Heart left ventricle (tissue), 16 donors: Measurements from ENCODE around the gene PCMTD2. TPM values are rescaled to one million over a fixed set of nuclear protein-coding genes. Genes with fewer than 3 reads are reported as not detected.

Source experiments
- ATAC-seq, 4 donors: fragments of 200-7000 bp; cut with Tn5 transposase; one replicate each; pipeline ENCODE4 v1.9.1; 2020 to 2022; ENCODE audit warnings: moderate library complexity in 4 of 4, mild to moderate bottlenecking in 3 of 4, moderate number of reproducible peaks in 1 of 4
- DNase-seq, 5 donors: peaks; one replicate each; pipeline ENCODE4 v3.0.0-alpha.2; 2020
- H3K27ac ChIP-seq, 12 donors: fragments of 200-600 bp; sonication (generic) in 4 of 12; one replicate each; pipeline versions ENCODE4 v1.5.0 to v1.8.0; 2016 to 2022; ENCODE audit warnings: mild to moderate bottlenecking in 2 of 12
- H3K27me3 ChIP-seq, 9 donors: fragments of 200-600 bp; sonication (generic) in 2 of 9; one replicate each; pipeline versions ENCODE4 v1.5.1 to v1.8.0; 2016 to 2022; ENCODE audit warnings: mild to moderate bottlenecking in 3 of 9
- H3K36me3 ChIP-seq, 9 donors: fragments of 200-600 bp; sonication (generic) in 2 of 9; one replicate each; pipeline versions ENCODE4 v1.5.0 to v1.8.0; 2018 to 2022; ENCODE audit warnings: mild to moderate bottlenecking in 2 of 9
- H3K4me1 ChIP-seq, 12 donors: fragments of 200-600 bp; sonication (generic) in 4 of 12; one replicate each; pipeline versions ENCODE4 v1.5.0 to v1.8.0; 2016 to 2022; ENCODE audit warnings: mild to moderate bottlenecking in 3 of 12
- H3K4me3 ChIP-seq, 12 donors: fragments of 200-600 bp; sonication (generic) in 4 of 12; one replicate each; pipeline versions ENCODE4 v1.5.0 to v1.8.0; 2017 to 2022; ENCODE audit warnings: mild to moderate bottlenecking in 9 of 12, moderate library complexity in 4 of 12
- H3K9me3 ChIP-seq, 12 donors: fragments of 200-600 bp; sonication (generic) in 4 of 12; one replicate each; pipeline versions ENCODE4 v1.5.0 to v1.8.0; 2016 to 2022; ENCODE audit warnings: mild to moderate bottlenecking in 1 of 12
- POLR2A ChIP-seq, 2 donors: fragments of 450-650 bp; IDR thresholded peaks; one replicate each; pipeline ENCODE4 v1.6.1; 2017; ENCODE audit warnings: antibody characterized with exemption in 2 of 2, mild to moderate bottlenecking in 2 of 2, moderate library complexity in 2 of 2
- WGBS, 4 donors: extraction: QIAGEN DNeasy Blood & Tissue Kit in 2 of 4; methylation state at CpG; one replicate each; pipeline versions ENCODE4 v1.1.5 to v1.1.7; 2013 to 2018; 5-methylcytosine and 5-hydroxymethylcytosine counted together
- intact Hi-C, 10 donors: fragments of 100-400 bp; cut with DNase I; formaldehyde crosslinking; loops; one replicate each; pipeline versions ENCODE4 v1.11.1 to v1.14.2; 2022
- polyA plus RNA-seq, 2 donors: library from polyadenylated mRNA; stranded (reverse); fragments of 200-250 nt; gene quantifications; one replicate each; pipeline ENCODE4 v1.2.3, GENCODE V29; 2013
- total RNA-seq, 9 donors: library from RNA; depleted of rRNA in 2 of 9; stranded (reverse); fragments of >200 nt in 2 of 9; fragmentation: NEBNext Ultra II Directional in 3 of 9; extraction: Animal tissue kit (Norgen Biotek cat#: 25700) in 3 of 9; gene quantifications; one replicate each; pipeline versions ENCODE4 v1.1.0 to v1.2.4, GENCODE V29; 2016 to 2023
- TF ChIP-seq, protein P1 (sequence below), 12 donors: fragments of 200-600 bp; sonication (generic) in 4 of 12; IDR thresholded peaks; one replicate each; pipeline versions ENCODE4 v1.5.0 to v1.8.0; 2018 to 2022; ENCODE audit warnings: antibody characterized with exemption in 12 of 12, mild to moderate bottlenecking in 5 of 12
- donor health status: ischemic (EF 13 %, LVEDD 7.1; RV severe dilation, severe dysfunction).
- donor health status: healthy with polysubstance abuse.
- donor health status: DM: no; HTN: yes; CAD: no.
- donor health status: DM: no; HTN: no; CAD: no.
- donor health status: ischemic (EF 25% LVEDD 6.9; RV normal size, moderate dysfunction).
- donor health status: ischemic (EF 25% LVEDD 5.7; RV mildly dilated, moderate dysfunction).
- donor health status: healthy.
- donor health status: DM: yes; HTN: yes; CAD: no.
- donor health status: ischemic (EF 35%, LVEDD 5.7; RV mildly dilated, moderate dysfunction).
- donor health status: nonischemic (EF 11% LVEDD 7.7; RV severe dilation, severe dysfunction).
- donor health status: DM: yes; HTN: yes; CAD: no.
- donor health status: PGD.
- donor health status: ischemic (EF 29% LVEDD 5.4; RV normal size, mild dysfunction).
- donor health status: nonischemic (EF 23%, LVEDD 6.1; RV moderate dilation, normal function).

The PCMTD2 gene
- total and polyA plus RNA-seq, 11 donors, result 23.9 to 128 (median 59.3) TPM

- H3K9me3 ChIP-seq, result no peaks in the 10 kb centered on the region
- no peak overlapping the region for H3K27ac ChIP-seq
- H3K27me3 ChIP-seq, result no peaks in the 10 kb centered on the region
- 74 to 84% (median 77%) methylated on average over 7 of the region's 7 CpGs for WGBS, 4 donors
- H3K36me3 ChIP-seq, result no peaks in the 10 kb centered on the region
- intact Hi-C loops, result no loop called here
- TF ChIP-seq POLR2A (IDR thresholded peaks at IDR 0.05), result no peak
- TF ChIP-seq, protein P1, sequence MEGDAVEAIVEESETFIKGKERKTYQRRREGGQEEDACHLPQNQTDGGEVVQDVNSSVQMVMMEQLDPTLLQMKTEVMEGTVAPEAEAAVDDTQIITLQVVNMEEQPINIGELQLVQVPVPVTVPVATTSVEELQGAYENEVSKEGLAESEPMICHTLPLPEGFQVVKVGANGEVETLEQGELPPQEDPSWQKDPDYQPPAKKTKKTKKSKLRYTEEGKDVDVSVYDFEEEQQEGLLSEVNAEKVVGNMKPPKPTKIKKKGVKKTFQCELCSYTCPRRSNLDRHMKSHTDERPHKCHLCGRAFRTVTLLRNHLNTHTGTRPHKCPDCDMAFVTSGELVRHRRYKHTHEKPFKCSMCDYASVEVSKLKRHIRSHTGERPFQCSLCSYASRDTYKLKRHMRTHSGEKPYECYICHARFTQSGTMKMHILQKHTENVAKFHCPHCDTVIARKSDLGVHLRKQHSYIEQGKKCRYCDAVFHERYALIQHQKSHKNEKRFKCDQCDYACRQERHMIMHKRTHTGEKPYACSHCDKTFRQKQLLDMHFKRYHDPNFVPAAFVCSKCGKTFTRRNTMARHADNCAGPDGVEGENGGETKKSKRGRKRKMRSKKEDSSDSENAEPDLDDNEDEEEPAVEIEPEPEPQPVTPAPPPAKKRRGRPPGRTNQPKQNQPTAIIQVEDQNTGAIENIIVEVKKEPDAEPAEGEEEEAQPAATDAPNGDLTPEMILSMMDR (IDR thresholded peaks at IDR 0.05), result no peak
- no peak overlapping the region for H3K4me3 ChIP-seq
- DNase-seq (peak in 1 of 5 donors; percentile 47), ATAC-seq (no peak)
- H3K4me1 ChIP-seq, result peaks cover 0 to 13% (median 2%) of the 10 kb centered on the region in 12 donors
These were observed 16.6 kb upstream of the PCMTD2 start for GRCh38 chr20:64238851-64239387.

GRCh38 chr20:64239449-64240242 lies 15.9 kb upstream of the PCMTD2 start:
- Histone ChIP-seq H3K4me3 (no peak overlapping the region), H3K4me1 (peaks cover 0 to 8% (median 0%) of the 10 kb centered on the region in 12 donors), H3K36me3 (no peaks in the 10 kb centered on the region), H3K9me3 (no peaks in the 10 kb centered on the region), H3K27ac (no peak overlapping the region), H3K27me3 (no peaks in the 10 kb centered on the region)
- no peak for TF ChIP-seq POLR2A (IDR thresholded peaks at IDR 0.05)
- TF ChIP-seq, protein P1 (IDR thresholded peaks at IDR 0.05), result no peak
- peak in 1 of 5 donors; percentile 47 for DNase-seq
- ATAC-seq, result no peak
- intact Hi-C loops, result no loop called here
- 87 to 95% (median 93%) methylated on average over 19 of the region's 19 CpGs for WGBS, 4 donors

GRCh38 chr20:64240243-64241015 lies 15.1 kb upstream of the PCMTD2 start:
- Histone ChIP-seq H3K9me3 (no peaks in the 10 kb centered on the region), H3K27ac (no peak overlapping the region), H3K4me3 (no peak overlapping the region), H3K4me1 (peaks cover 0 to 8% (median 0%) of the 10 kb centered on the region in 12 donors), H3K27me3 (peaks cover 0 to 5% (median 0%) of the 10 kb centered on the region in 9 donors), H3K36me3 (no peaks in the 10 kb centered on the region)
- intact Hi-C loops, result no loop called here
- TF ChIP-seq, protein P1 (IDR thresholded peaks at IDR 0.05), result no peak
- no peak for TF ChIP-seq POLR2A (IDR thresholded peaks at IDR 0.05)
- WGBS, 4 donors, result 89 to 93% (median 93%) methylated on average over 20 to 26 of the region's 26 CpGs
- ATAC-seq, result no peak
- DNase-seq, result peak in 1 of 5 donors; percentile 31

DNA sequence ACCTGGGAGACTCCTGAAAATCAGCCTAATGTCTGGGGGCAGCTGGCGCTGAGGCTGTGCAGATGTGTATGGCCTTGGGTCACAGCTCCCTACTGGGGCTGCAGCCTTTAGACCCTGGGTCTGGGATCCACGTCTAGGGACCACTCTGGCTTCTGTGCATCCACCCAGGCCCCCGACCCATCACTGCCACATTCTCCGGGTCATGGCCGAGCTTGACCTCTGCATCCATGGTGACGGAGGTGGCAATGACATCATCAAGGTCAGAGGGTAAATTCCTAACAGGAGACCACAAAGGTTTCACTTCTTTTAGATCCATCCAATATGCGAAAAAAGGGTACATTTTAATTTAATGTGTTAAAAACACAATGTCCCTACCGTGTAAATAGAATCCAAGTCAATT lies 14.5 kb upstream of the PCMTD2 start:
- WGBS, 4 donors, result 84 to 90% (median 87%) methylated on average over 8 of the region's 8 CpGs

More for the DNA sequence above, 14.5 kb upstream of the PCMTD2 start:
- intact Hi-C loops, result no loop called here
- no peaks in the 10 kb centered on the region for H3K9me3 ChIP-seq
- no peaks in the 10 kb centered on the region for H3K36me3 ChIP-seq
- no peak for ATAC-seq
- peak in 1 of 5 donors; percentile 17 for DNase-seq
- H3K27me3 ChIP-seq, result peaks cover 0 to 5% (median 0%) of the 10 kb centered on the region in 9 donors
- no peak overlapping the region for H3K4me3 ChIP-seq
- H3K27ac ChIP-seq, result no peak overlapping the region
- peaks cover 0 to 8% (median 0%) of the 10 kb centered on the region in 12 donors for H3K4me1 ChIP-seq
- TF ChIP-seq, protein P1 (IDR thresholded peaks at IDR 0.05), result no peak
- no peak for TF ChIP-seq POLR2A (IDR thresholded peaks at IDR 0.05)
